ENCODE measurements around the gene XYLT1.

XYLT1 gene

GRCh38 chr16:17368951-17369350, 101.8 kb downstream of the XYLT1 start:
- TF ChIP-seq CTCF (IDR thresholded peaks at IDR 0.05; ENCODE audit: low read depth, low read length, missing control alignments) = no peak
- H3K4me3 ChIP-seq (replicated peaks; ENCODE audit: low read depth, low read length) = no peak overlapping the region
- DNase-seq (ENCODE audit: extremely low read depth, low read depth) = no peak

- H3K4me3 ChIP-seq (replicated peaks; ENCODE audit: low read depth, low read length) = no peak overlapping the region
- TF ChIP-seq CTCF (IDR thresholded peaks at IDR 0.05; ENCODE audit: low read depth, low read length, missing control alignments) = no peak
- DNase-seq (ENCODE audit: extremely low read depth, low read depth) = no peak
Observed at GRCh38 chr16:17368446-17368845, 102.3 kb downstream of the XYLT1 start.

- H3K4me3 ChIP-seq (replicated peaks; ENCODE audit: low read depth, low read length) = no peak overlapping the region
- TF ChIP-seq CTCF (IDR thresholded peaks at IDR 0.05; ENCODE audit: low read depth, low read length, missing control alignments) = no peak
- DNase-seq (ENCODE audit: extremely low read depth, low read depth) = no peak
Observed at GRCh38 chr16:17367923-17368322, 102.8 kb downstream of the XYLT1 start.

- no peak for TF ChIP-seq CTCF (IDR thresholded peaks at IDR 0.05; ENCODE audit: low read depth, low read length, missing control alignments)
- no peak overlapping the region for H3K4me3 ChIP-seq (replicated peaks; ENCODE audit: low read depth, low read length)
- no peak for DNase-seq (ENCODE audit: extremely low read depth, low read depth)
Observed at GRCh38 chr16:17367036-17367435, 103.7 kb downstream of the XYLT1 start.

GRCh38 chr16:17366299-17366961, 104.3 kb downstream of the XYLT1 start:
- no peak for TF ChIP-seq CTCF (IDR thresholded peaks at IDR 0.05; ENCODE audit: low read depth, low read length, missing control alignments)
- no peak overlapping the region for H3K4me3 ChIP-seq (replicated peaks; ENCODE audit: low read depth, low read length)
- no peak for DNase-seq (ENCODE audit: extremely low read depth, low read depth)

- no peak for TF ChIP-seq CTCF (IDR thresholded peaks at IDR 0.05; ENCODE audit: low read depth, low read length, missing control alignments)
- no peak for DNase-seq (ENCODE audit: extremely low read depth, low read depth)
- no peak overlapping the region for H3K4me3 ChIP-seq (replicated peaks; ENCODE audit: low read depth, low read length)
Observed at GRCh38 chr16:17365591-17366298, 105.0 kb downstream of the XYLT1 start.
